ENCODE results near the gene ARHGAP20.
A peak's percentile ranks its signal among the peaks of the same experiment; 100 is the strongest.

ARHGAP20 gene, protein sequence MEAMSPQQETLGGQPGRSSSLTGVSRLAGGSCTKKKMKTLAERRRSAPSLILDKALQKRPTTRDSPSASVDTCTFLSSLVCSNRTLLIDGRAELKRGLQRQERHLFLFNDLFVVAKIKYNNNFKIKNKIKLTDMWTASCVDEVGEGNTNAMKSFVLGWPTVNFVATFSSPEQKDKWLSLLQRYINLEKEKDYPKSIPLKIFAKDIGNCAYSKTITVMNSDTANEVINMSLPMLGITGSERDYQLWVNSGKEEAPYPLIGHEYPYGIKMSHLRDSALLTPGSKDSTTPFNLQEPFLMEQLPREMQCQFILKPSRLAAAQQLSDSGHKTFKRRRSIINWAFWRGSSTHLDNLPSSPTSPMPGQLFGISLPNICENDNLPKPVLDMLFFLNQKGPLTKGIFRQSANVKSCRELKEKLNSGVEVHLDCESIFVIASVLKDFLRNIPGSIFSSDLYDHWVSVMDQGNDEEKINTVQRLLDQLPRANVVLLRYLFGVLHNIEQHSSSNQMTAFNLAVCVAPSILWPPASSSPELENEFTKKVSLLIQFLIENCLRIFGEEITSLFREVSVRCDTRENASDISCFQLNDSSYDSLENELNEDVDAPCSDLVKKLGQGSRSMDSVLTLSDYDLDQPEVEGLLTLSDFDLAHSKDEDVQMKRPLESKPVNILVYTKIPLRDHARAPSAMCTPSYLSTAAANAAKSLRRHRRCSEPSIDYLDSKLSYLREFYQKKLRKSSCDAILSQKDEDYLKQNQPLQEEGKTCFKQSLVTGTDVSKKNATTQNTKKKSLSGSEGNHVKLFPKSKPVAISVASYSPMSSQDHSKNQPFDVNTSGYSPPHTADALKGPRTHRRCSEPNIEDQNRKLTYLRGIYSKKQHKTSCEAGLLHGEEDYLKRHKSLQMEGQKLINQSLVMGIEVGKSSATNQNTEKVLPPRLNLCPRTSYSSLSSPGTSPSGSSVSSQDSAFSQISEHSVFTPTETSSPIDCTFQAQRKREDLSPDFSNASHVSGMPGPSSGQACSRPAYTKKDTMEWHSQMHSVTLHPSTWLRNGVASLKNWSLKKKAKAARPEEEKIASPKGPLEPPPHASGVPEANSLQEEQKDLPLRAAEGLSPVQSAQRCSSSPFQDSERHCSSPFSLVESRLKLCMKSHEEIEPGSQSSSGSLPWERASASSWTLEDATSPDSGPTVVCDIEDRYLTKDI

DNA sequence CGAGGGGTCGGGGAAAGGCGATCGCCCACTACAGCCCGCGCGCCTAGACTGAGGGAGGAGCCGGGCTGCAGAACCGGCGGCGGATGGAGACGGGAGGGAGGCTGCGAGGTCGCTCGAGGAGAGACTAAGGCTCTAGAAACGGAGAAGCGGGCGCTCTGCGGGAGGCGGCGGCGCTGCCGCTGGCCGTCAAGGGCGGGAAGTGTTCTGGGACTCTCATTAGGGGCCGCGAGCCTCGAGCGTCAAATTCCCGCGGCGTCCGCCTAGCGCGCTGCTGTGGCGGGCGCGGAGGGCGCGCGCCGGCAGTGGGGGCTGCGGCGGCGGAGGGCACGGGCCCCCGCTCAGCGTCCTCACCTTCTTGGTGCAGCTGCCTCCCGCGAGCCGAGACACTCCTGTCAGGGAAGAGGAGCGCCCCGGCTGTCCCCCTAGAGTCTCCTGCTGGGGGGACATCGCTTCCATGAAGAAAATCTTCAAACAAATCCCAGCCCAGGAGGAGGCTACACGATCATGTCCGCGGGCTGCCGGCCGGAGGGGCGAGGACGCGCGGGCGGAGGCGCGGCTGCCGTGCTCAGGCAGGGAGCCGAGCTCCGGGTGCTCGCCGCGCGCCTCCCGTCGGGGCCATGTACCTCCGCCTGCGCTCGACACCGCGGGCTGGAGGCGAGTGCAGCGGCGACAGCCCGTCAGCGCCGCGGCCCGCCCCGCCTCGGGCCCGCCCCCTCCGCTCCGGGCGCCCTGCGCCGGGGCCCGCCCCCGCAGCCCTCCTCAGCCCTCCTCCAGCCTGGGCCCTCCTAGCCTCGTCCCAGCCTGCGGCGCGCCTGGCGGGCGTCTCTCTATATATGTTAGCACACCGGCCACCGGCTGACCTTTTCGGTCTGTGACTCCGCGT, at the start of gene ARHGAP20:
Gene ARHGAP20, minus strand, starts transcription at position 662 of the 883 bp plus-strand sequence. Its CDS starts 206 bp downstream, at position 456.
- peak; percentile 1 to 27 (median 21) for DNase-seq (ENCODE audit: low read depth in 3 of 3)

DNA sequence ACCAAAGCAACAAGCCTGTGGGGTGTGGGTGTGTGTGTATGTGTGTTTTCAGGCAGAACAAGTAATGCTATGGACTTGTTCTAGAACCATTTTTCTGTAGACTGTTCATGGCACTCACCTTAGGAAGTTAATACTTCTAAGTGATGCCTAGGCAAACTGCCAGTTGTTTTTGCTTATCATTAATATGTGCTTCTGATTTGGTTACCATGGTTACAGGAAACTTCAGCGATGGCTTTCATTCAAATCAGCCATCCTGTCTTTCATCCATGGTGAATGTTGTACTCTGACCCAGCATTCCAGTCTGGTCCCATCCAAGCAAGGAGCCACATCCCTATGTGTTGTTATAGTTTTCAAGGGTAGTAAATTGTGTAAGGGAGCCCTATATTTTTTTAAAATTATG, 49.8 kb upstream of the ARHGAP20 start:
- no peak for DNase-seq (ENCODE audit: low read depth in 3 of 3)

DNA sequence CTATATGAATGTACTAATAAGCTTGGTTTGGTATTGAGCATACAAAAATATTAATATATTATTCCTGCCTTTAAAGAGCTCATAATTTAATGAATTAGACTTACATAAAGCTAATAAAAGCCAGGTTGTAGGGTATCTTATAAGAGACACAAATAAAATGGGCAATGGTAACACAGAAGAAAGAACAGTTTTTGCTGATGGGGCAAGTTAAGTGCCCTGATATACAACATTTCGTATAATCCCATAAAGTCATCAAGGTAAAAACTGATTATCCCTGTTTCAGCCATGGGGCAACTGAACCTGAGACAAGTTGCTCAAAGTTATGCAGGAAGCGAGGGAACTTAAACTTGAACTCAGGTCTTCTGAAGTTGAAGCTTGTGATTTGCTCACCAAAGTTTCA, 48.9 kb upstream of the ARHGAP20 start:
- DNase-seq (ENCODE audit: low read depth in 3 of 3), result no peak

DNA sequence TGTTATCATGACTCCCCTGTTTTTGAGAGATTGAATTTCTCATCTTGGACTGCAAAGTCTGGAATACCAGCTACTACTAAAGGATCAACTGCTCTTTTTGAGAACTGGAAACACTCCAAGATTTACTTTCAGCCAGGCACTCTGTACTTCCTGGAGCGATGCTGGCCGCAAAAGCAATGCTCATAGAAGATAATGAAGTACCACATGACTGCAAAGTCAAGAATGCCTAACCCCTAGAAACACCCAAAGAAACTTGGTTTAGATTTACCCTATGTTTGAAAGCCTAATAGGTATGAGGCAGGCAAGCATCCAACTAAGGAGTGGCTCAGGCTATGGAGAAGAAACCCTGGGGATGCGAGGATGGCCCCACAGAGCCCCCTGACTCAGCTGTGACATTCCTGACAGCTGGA, 47.7 kb upstream of the ARHGAP20 start:
- no peak for DNase-seq (ENCODE audit: low read depth in 3 of 3)

DNA sequence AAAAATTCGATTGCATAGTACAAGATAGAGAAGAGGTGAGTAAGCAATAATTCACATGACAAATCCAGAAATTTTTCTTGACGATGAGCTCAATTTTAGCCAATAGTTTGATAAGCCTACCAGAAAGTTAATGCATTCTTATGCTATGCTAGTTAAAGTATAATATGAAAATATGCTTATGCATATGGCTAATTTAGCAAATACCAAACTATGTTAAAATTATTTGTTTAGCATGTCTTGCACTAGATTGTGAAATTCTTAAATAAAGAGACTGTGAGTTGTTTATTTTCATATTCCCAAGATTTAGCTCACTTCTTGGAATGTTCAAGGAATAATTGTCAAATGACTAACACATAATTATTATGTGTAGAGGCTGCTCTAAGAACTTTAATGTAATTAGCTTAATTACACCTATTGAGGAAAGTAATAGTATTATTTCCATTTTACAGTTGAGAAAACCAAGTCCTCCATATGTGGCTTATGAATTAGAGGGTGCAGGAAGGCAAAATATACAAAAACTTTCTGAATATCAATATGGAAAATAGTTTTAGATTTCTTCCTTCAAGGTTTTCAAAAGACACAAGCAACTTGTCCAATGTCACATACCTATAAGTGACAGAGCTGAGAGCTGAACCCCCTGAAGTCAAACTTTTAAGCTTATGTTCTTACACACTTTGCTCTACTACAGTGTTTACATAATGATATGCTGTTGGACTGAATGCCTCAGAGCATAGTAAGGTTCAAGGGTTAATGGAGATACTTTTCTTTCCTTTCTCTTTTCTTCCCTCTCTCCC, 45.9 kb upstream of the ARHGAP20 start:
- DNase-seq (ENCODE audit: low read depth in 3 of 3), result no peak

DNA sequence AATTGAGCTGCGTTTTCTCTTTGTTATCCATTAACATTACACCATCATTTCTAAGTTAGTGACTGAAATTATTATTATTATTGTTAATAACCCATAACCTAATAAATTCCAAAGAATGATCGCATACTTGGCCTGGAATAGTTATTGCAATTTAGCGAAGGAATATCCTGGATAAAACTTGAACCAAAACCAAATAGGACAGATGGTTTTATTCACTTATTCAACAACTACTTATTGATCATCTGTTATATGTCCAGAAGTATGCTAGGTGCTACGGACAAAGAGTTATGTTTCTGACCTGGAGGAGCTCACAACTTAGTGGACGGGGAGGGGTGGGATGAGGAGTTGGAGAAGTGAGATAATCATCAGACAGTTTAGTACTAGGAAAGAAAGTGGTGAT, 44.8 kb upstream of the ARHGAP20 start:
- no peak for DNase-seq (ENCODE audit: low read depth in 3 of 3)

DNA sequence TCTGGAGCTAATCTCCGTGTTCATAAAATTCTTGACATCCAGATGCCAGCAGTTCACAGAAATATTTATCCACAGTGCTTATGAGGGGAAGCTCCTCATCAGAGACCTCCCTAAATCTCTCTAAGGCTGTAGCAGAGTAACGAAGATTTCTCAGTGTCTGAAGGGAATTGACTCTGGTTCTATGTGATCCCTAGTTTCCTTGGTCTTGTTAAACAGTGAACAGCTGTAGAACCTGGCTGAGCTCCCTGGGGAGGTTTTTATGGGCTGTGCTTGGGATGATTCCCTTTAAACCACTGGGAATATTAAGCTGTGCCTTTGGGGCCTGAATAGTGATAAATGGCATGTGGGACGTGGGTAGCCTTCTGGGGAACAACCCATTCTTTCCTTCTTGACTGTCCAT, 43.7 kb upstream of the ARHGAP20 start:
- no peak for DNase-seq (ENCODE audit: low read depth in 3 of 3)

DNA sequence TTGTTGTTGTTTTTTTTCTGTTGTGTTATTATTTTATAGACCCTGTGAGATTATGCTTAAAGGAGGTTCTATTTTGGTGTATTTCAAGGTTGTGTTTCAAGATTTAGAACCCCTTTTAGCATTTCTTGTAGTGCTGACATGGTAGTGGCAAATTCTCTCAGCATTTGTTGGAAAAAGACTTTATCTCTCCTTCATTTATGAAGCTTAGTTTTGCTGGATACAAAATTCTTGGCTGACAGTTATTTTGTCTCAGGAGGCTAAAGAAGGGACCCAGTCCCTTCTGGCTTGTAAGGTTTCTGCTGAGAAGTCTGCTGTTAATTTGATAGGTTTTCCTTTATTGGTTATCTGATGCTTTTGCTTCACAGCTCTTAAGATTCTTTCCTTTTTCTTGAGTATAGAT, 40.7 kb upstream of the ARHGAP20 start:
- no peak for DNase-seq (ENCODE audit: low read depth in 3 of 3)

DNA sequence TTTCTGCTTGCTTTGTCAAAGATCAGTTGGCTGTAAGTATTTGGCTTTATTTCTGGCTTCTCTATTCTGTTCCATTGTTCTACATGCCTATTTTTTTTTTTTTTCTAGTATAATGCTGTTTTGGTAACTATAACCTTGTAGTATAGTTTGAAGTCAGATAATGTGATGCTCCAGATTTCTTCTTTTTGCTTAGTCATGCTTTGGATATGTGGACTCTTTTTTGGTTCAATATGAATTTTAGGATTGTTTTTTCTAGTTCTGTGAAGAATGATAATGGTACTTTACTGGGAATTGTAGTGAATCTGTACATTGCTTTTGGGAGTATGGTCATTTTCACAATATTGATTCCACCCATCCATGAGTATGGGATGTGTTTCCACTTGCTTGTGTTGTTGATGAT, 37.9 kb upstream of the ARHGAP20 start:
- DNase-seq (ENCODE audit: low read depth in 3 of 3), result no peak

DNA sequence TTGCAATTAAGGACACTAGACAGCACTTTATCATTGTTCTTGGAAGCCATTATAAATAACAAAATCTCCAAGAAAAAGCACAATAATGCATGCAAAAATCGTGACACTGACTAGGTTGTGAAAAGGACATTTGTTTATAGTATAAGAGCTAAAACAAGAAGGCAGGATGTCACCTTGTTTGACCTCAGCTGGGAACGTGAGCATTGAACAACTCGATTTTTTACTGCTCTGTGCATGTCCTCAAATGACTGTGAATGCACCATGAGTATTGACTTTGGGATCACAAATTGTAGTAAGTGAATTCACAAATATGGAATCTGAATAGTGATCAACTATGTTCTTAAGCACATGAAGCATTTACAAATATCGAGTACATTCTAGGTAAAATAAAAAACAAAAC, 35.3 kb upstream of the ARHGAP20 start:
- DNase-seq (ENCODE audit: low read depth in 3 of 3), result no peak

DNA sequence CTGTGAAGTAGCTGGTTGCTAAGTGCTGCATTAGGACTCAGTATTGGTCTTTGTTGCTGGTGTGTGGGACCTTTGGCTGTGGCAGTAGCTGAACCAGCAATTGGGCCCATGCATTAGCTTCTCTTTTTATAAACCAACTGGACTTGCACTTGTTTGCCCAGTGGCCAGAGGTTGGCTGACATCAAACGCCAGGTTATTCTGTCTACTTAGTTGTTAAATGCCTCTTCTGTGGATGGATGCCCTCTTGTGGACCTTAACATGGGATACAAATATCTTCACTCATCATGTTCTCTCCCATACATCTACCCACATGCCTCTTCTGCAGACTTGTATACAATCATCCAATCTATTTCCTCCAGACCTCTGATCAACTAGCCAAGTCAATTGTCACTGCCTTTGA, 26.4 kb upstream of the ARHGAP20 start:
- no peak for DNase-seq (ENCODE audit: low read depth in 3 of 3)

DNA sequence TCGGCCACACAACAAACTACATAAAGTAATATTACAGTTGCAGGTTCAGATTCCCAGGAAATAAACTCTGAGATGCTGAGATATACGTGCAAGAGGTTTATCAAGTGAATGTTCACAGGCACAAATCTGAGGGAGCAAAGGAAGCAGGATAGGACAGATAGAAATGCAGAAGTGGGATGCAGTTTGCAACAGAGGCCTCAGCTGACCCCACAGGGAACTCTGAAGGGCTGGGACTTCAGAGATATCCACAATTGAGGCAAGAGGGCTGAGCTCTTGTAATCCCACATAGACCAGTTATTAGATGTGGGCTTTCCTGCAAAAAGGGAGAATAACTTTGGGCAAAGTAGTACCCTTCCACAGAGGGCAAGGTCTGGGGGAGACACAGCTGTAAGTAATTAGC, 25.4 kb upstream of the ARHGAP20 start:
- no peak for DNase-seq (ENCODE audit: low read depth in 3 of 3)

DNA sequence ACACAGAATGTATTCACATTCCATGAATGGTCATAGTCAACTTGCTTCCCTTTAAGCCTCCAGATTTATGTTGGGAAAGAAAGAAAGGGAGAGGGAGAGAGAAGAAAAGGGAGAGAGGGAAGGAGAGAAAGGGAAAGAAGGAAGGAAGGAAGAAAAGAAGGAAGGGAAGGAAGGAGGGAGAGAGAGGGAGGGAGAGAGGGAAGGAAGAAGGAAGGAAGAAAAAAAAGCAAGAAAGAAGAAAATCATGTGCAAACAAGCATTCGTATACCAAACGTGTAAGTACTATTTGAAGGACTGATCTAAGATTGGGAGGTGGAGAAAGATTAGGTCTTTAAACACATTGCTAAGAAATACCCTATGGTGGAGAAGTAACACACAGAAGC, 23.9 kb upstream of the ARHGAP20 start:
- DNase-seq (ENCODE audit: low read depth in 3 of 3), result no peak

DNA sequence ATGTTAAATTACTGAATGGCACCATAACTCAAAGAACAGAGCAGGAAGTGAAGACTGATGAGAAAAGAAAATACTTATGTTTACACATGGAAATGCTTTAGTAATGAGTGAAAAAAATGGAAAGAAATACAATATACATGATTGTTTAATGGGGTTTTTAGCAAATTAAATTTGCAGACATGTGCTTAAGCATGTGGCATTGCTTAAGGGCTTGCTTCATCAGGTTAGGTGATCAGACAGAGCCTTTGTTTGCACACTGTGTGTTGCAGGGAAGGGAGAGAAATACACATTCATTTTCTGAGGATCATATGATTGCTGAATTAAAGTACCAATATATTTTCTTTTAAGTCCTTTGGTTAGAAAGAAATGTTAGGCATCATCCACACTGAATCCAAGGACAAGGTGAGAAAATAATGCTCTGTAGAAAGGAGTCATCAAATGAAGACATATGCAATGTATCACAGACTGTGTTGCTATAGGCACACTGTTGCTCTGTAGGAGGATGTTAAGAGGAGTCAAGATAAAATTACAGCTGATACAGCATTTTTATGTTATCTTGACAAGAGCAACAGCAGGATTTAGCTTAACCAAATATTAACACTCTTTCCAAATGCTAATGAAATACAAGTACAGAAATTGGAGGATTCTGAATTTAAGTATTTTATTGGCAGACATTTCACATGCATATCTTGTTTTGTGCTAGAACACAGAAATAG, 23.4 kb upstream of the ARHGAP20 start:
- no peak for DNase-seq (ENCODE audit: low read depth in 3 of 3)

DNA sequence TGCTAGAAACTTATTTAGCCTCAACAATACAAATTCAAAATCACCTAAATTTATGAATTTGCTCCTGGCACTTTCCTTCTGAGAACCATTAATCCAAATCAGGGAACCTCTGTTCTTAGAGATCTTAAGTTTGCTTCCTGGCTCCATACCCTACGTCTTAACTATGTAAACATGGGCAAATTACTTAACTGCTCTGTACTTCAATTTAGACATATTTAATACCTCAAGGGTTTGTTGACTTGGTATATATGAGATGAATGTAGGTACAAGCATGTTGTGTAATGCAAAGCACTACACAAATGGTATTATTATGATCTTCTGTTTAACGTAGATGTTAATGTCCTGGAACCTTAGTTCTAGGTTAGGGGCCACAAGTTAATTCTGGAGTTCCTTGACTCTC, 22.6 kb upstream of the ARHGAP20 start:
- DNase-seq (ENCODE audit: low read depth in 3 of 3), result no peak

DNA sequence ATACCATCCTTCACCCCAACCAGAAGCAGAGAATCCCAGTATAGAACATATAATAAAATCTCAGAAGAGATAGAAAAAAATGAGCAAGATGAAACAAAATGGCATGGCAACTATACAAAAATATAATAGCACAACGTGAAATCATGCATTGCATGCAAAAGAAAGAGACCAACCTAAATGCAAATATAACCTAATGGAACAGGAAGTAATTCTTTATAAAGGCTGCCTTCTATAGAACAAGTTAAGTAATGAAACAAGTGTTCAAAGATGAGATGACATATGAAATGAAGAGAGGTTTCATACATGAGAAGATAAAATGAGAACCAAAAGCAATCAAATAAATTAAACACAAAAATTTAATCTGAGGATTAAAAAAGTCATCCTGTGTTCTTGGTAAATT, 18.5 kb upstream of the ARHGAP20 start:
- no peak for DNase-seq (ENCODE audit: low read depth in 3 of 3)

DNA sequence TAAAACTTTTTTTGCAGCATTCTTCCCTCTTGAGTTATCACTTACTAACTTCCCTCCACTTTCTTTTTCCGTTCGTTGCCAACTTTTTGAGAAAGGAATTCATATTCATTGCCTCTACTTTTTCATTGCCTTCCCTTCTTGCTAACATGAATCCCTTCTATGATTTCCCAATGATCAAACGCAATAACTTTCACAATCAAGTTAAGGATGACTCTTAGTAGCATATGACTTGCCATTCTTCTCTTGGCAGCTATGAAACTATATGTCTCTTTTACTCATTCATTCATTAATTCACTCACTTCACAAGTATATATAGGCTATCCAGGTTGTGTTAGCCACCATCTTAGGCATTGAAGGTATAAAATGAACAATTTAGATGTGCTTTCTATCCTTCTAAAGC, 16.6 kb upstream of the ARHGAP20 start:
- DNase-seq (ENCODE audit: low read depth in 3 of 3), result no peak

DNA sequence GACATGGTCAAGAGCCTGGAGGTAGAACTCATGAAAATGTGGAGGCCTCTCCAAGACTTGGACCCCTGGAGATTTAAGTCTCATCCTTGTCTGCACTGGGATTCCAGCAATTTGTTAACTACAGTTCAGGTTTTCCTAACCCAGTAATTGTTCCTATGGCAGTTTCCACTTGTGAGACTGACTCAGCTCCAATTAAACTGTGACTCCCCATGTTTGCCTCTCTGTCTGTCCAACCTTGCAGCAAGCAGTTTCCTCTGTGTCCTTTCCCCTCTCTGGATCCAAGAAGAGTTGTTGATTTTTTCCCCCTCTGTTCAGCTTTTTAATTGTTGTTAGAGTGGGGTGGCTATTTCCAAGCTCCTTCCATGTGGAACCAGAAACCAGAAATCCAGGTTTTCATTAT, 16.2 kb upstream of the ARHGAP20 start:
- no peak for DNase-seq (ENCODE audit: low read depth in 3 of 3)

DNA sequence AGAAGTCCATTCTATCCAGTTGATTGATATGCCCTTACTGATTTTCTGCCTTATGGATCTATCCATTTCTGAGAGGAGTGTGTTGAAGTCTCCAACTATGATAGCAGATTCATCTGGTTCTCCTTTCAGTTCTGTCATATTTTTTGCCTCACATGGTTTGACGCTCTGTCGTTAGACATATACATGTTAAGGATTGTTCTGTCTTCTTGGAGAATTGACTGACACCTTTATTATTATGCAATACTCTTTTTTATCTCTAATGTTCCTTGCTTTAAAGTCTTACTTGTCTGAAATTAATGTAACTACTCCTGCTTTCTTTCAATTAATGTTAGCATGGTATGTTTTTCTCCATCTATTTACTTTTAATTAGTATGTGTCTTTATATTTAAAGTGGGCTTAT, 12.1 kb upstream of the ARHGAP20 start:
- DNase-seq (ENCODE audit: low read depth in 3 of 3), result no peak

All from stimulated activated CD4-positive, alpha-beta T cell treated with anti-CD3 and anti-CD28 coated beads, TNF-alpha, amount 100 ng/mL, for 4 hours (primary cell).